Neuronal stem cell (in vitro differentiated cells): Measurements from ENCODE around the gene B2M.
A peak's percentile ranks its signal among the peaks of the same experiment; 100 is the strongest.
"Not testable (repeated sequence)": the region's sequence is repeated elsewhere in the genome, so short reads cannot be mapped to it uniquely, and the experiment has no call there.

Source experiments
- DNase-seq: peaks from one replicate; pipeline ENCODE4 v3.0.0-alpha.2; 2013; ENCODE audit warnings: low spot score
- H2AFZ ChIP-seq: one replicate; pipeline ENCODE4 v1.6.1; 2013; ENCODE audit warnings: mild to moderate bottlenecking, low read length, inconsistent platforms
- H2AK5ac ChIP-seq: 2 replicates; pipeline ENCODE4 v1.6.1; 2013; ENCODE audit warnings: low read depth, mild to moderate bottlenecking, inconsistent platforms, low read length, moderate library complexity, mixed read lengths
- H2BK120ac ChIP-seq: 2 replicates; pipeline ENCODE4 v1.6.1; 2013; ENCODE audit warnings: low read depth, mild to moderate bottlenecking, inconsistent platforms, low read length, moderate library complexity, mixed read lengths
- H2BK12ac ChIP-seq: one replicate; pipeline ENCODE4 v1.6.1; 2013; ENCODE audit warnings: low read length, inconsistent platforms
- H2BK15ac ChIP-seq: 2 replicates; pipeline ENCODE4 v1.6.1; 2013; ENCODE audit warnings: mild to moderate bottlenecking, low read length, inconsistent platforms, mixed read lengths
- H2BK5ac ChIP-seq: one replicate; pipeline ENCODE4 v1.6.1; 2013; ENCODE audit warnings: inconsistent platforms, mild to moderate bottlenecking, low read length, moderate library complexity
- H3K14ac ChIP-seq: one replicate; pipeline ENCODE4 v1.6.1; 2013; ENCODE audit warnings: low read length, inconsistent platforms
- H3K18ac ChIP-seq: 2 replicates; pipeline ENCODE4 v1.6.1; 2013; ENCODE audit warnings: low read length, inconsistent platforms
- H3K23ac ChIP-seq: 2 replicates; pipeline ENCODE4 v1.6.1; 2013; ENCODE audit warnings: low read depth, mild to moderate bottlenecking, mixed read lengths, low read length, inconsistent platforms; ENCODE audit not compliant: poor library complexity
- H3K27ac ChIP-seq: replicated peaks from 3 replicates; pipeline ENCODE4 v1.5.1; 2013; ENCODE audit warnings: low read length, inconsistent platforms
- H3K27me3 ChIP-seq, 3 experiments: 2 replicates each; pipeline ENCODE4 v1.6.1; 2013; ENCODE audit warnings: low read length in 3 of 3, mild to moderate bottlenecking in 2 of 3, inconsistent platforms in 1 of 3, low read depth in 1 of 3, mixed read lengths in 1 of 3, moderate library complexity in 1 of 3; ENCODE audit not compliant: control insufficient read depth in 3 of 3, insufficient read depth in 3 of 3
- H3K36me3 ChIP-seq, 2 donors: replicated peaks in 1 of 2; 2 replicates each; pipeline ENCODE4 v1.6.1; 2013; ENCODE audit warnings: low read length in 2 of 2; ENCODE audit not compliant: control insufficient read depth in 2 of 2, insufficient read depth in 2 of 2
- H3K4ac ChIP-seq: 2 replicates; pipeline ENCODE4 v1.6.1; 2013; ENCODE audit warnings: inconsistent platforms, mild to moderate bottlenecking, low read length, moderate library complexity
- H3K4me1 ChIP-seq, 2 donors: 1 replicate in 1 of 2; 2 replicates in 1 of 2; pipeline ENCODE4 v1.6.1; 2013; ENCODE audit warnings: low read length in 2 of 2, low read depth in 1 of 2; ENCODE audit not compliant: control insufficient read depth in 2 of 2, insufficient read depth in 1 of 2
- H3K4me2 ChIP-seq: one replicate; pipeline ENCODE4 v1.6.1; 2013; ENCODE audit warnings: mild to moderate bottlenecking, low read length, inconsistent platforms; ENCODE audit not compliant: insufficient read depth, poor library complexity, severe bottlenecking
- H3K4me3 ChIP-seq, 2 donors: 2 replicates each; pipeline ENCODE4 v1.5.1; 2013; ENCODE audit warnings: low read length in 2 of 2, mild to moderate bottlenecking in 2 of 2, inconsistent platforms in 1 of 2, moderate library complexity in 1 of 2
- H3K79me1 ChIP-seq: one replicate; pipeline ENCODE4 v1.6.1; 2013; ENCODE audit warnings: low read depth, mild to moderate bottlenecking, inconsistent platforms, low read length, moderate library complexity
- H3K9ac ChIP-seq: one replicate; pipeline ENCODE4 v1.6.1; 2013; ENCODE audit warnings: mild to moderate bottlenecking, low read depth, low read length, inconsistent platforms; ENCODE audit not compliant: poor library complexity
- H3K9me3 ChIP-seq, 2 donors: replicated peaks in 1 of 2; 2 replicates each; pipeline versions ENCODE3 to v1.6.1; 2013; ENCODE audit warnings: low read length in 2 of 2, mild to moderate bottlenecking in 2 of 2, inconsistent platforms in 1 of 2, low read depth in 1 of 2, mixed read lengths in 1 of 2, moderate library complexity in 1 of 2; ENCODE audit not compliant: control insufficient read depth in 2 of 2, insufficient read depth in 1 of 2
- H4K8ac ChIP-seq: one replicate; pipeline ENCODE4 v1.6.1; 2013; ENCODE audit warnings: low read depth, mild to moderate bottlenecking, inconsistent platforms, low read length, moderate library complexity
- H4K91ac ChIP-seq: one replicate; pipeline ENCODE4 v1.6.1; 2013; ENCODE audit warnings: low read length, low read depth, mild to moderate bottlenecking, inconsistent platforms; ENCODE audit not compliant: poor library complexity
- WGBS, 2 donors: extraction: QIAGEN DNeasy Blood & Tissue Kit; methylation state at CpG; one replicate each; pipeline ENCODE4 v1.1.7; 2013; ENCODE audit warnings: missing lambda C conversion rate in 2 of 2, mixed read lengths in 1 of 2; ENCODE audit not compliant: insufficient read length in 2 of 2, insufficient replicate concordance in 1 of 2; ENCODE audit errors: extremely low coverage in 2 of 2; 5-methylcytosine and 5-hydroxymethylcytosine counted together

The B2M gene

GRCh38 chr15:44682211-44682610, 29.1 kb upstream of the B2M start:
- H3K4me2 ChIP-seq, result no peak overlapping the region
- H3K4me3 ChIP-seq, result no peak overlapping the region
- no peak overlapping the region for H2BK15ac ChIP-seq
- H3K9ac ChIP-seq, result no peak overlapping the region
- H4K91ac ChIP-seq, result no peak overlapping the region
- no peak overlapping the region for H3K27ac ChIP-seq
- no peak overlapping the region for H3K4ac ChIP-seq
- H3K14ac ChIP-seq, result no peak overlapping the region
- no peak overlapping the region for H2AK5ac ChIP-seq
- H3K4me1 ChIP-seq, result peaks cover 1 to 5% of the 10 kb centered on the region in 2 donors
- no peak overlapping the region for H2BK5ac ChIP-seq
- DNase-seq, result no peak
- H2BK120ac ChIP-seq, result no peak overlapping the region
- H4K8ac ChIP-seq, result no peak overlapping the region
- WGBS, 2 donors, result no CpG with 5 or more reads among the region's 2 CpGs
- no peak overlapping the region for H3K23ac ChIP-seq
- H3K79me1 ChIP-seq, result no peaks in the 10 kb centered on the region
- H3K9me3 ChIP-seq, result no peaks in the 10 kb centered on the region
- peaks cover 0 to 19% (median 0%) of the 10 kb centered on the region in 3 experiments for H3K27me3 ChIP-seq
- no peak overlapping the region for H2BK12ac ChIP-seq
- no peak overlapping the region for H3K18ac ChIP-seq
- no peak overlapping the region for H2AFZ ChIP-seq
- no peaks in the 10 kb centered on the region for H3K36me3 ChIP-seq

DNA sequence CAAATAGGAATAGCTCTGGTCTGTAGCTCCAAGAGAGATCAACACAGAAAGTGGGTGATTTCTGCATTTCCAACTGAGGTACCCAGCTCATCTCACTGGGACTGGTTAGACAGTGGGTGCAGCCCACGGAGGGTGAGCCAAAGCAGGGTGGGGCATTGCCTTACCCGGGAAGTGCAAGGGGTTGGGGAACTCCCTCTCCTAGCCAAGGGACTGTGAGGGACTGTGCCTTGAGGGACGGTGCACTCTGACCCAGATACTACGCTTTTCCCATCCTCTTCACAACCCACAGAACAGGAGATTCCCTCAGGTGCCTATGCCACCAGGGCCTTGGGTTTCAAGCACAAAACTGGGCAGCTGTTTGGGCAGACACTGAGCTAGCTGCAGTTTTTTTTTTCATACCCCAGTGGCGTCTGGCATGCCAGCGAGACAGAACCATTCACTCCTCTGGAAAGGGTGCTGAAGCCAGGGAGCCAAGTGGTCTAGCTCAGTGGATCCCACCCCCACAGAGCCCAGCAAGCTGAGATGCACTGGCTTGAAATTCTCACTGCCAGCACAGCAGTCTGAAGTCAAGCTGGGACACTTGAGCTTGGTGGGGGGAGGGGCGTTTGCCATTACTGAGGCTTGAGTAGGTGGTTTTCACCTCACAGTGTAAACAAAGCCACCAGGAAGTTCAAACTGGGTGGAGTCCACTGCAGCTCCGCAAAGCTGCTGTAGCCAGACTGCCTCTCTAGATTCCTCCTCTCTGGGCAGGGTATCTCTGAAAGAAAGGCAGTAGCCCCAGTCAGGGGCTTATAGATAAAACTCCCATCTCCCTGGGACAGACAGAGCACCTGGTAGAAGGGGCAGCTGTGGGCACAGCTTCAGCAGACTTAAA, 28.3 kb upstream of the B2M start:
- H3K4me3 ChIP-seq, H3K23ac ChIP-seq, H4K8ac ChIP-seq, H2AK5ac ChIP-seq, H3K14ac ChIP-seq, H3K27ac ChIP-seq, H3K4me2 ChIP-seq, H3K36me3 ChIP-seq, H3K4me1 ChIP-seq, DNase-seq, H3K9me3 ChIP-seq, H3K9ac ChIP-seq, H2BK15ac ChIP-seq, H2BK5ac ChIP-seq, H2BK120ac ChIP-seq, H3K18ac ChIP-seq, H2BK12ac ChIP-seq, H3K79me1 ChIP-seq, H4K91ac ChIP-seq, H3K4ac ChIP-seq: not testable (repeated sequence)
- WGBS, 2 donors, result no CpG with 5 or more reads among the region's 8 CpGs
- peak overlapping the region; percentile 74 for H2AFZ ChIP-seq
- H3K27me3 ChIP-seq, result peaks cover 0 to 19% (median 0%) of the 10 kb centered on the region in 3 experiments

DNA sequence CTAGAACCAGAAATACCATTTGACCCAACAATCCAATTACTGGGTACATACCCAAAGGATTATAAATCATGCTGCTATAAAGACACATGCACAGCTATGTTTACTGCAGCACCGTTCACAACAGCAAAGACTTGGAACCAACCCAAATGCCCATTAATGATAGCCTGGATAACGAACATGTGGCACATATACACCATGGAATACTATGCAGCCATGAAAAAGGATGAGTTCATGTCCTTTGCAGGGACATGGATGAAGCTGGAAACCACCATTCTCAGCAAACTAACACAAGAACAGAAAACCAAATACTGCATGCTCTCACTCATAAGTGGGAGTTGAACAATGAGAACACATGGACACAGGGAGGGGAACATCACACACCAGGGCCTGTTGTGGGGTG, 22.0 kb upstream of the B2M start:
- not testable (repeated sequence) for H3K4ac ChIP-seq, H3K79me1 ChIP-seq, H3K23ac ChIP-seq, H2AFZ ChIP-seq, H4K91ac ChIP-seq, H2BK5ac ChIP-seq, H4K8ac ChIP-seq, H3K4me1 ChIP-seq, H2BK15ac ChIP-seq, H3K14ac ChIP-seq, H3K9ac ChIP-seq, H3K36me3 ChIP-seq, H3K27me3 ChIP-seq, H3K4me3 ChIP-seq, H2AK5ac ChIP-seq, H2BK120ac ChIP-seq, H3K4me2 ChIP-seq, H3K9me3 ChIP-seq, H3K27ac ChIP-seq, H3K18ac ChIP-seq, H2BK12ac ChIP-seq, DNase-seq
- WGBS, 2 donors, result no CpG with 5 or more reads among the region's 2 CpGs

DNA sequence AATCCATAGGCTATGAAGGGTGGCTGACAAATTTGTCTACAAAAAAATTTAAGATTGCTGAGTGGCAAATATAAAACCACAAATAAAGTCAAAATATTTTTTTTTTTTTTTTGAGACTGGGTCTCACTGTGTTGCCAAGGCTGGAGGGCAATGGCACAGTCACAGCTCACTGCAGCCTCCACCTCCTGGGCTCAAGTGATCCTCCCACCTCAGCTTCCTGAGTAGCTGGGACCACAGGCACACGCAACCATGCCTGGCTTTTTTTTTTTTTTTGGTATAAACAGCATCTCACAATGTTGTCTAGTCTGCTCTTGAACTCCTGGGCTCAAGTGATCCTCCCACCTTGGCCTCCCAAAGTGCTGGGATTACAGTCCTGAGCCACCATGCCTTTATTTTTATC, 21.1 kb upstream of the B2M start:
- not testable (repeated sequence) for H4K91ac ChIP-seq, H3K4me3 ChIP-seq, H3K4me1 ChIP-seq, H2BK15ac ChIP-seq, H2BK120ac ChIP-seq, H3K79me1 ChIP-seq, H2AFZ ChIP-seq, H3K27me3 ChIP-seq, H3K36me3 ChIP-seq, DNase-seq, H3K14ac ChIP-seq, H3K9ac ChIP-seq, H4K8ac ChIP-seq, H3K18ac ChIP-seq, H2BK12ac ChIP-seq, H3K23ac ChIP-seq, H2BK5ac ChIP-seq, H2AK5ac ChIP-seq, H3K27ac ChIP-seq, H3K4me2 ChIP-seq, H3K9me3 ChIP-seq, H3K4ac ChIP-seq
- no CpG with 5 or more reads among the region's 1 CpG for whole genome bisulfite sequencing, 2 donors
